Measurements from ENCODE around the gene SMARCA2.

SMARCA2 gene

GRCh38 chr9:2191609-2191972 lies 176.4 kb downstream of the SMARCA2 start:
- Histone ChIP-seq H4K8ac (ENCODE audit: low read length) (no peak overlapping the region), H3K18ac (ENCODE audit: low read depth in 1 of 2, low read length in 2 of 2) (no peak overlapping the region), H2BK15ac (ENCODE audit: low read depth, poor library complexity, severe bottlenecking) (no peak overlapping the region), H3K27me3 (ENCODE audit: control insufficient read depth in 1 of 2, insufficient read depth in 1 of 2, low read length in 2 of 2) (no peaks in the 10 kb centered on the region), H3K14ac (ENCODE audit: low read length in 2 of 2) (no peak overlapping the region), H3K27ac (ENCODE audit: low read length, poor library complexity, severe bottlenecking) (no peak overlapping the region), H3K4me3 (ENCODE audit: insufficient read depth in 1 of 2, low read depth in 1 of 2, low read length in 2 of 2) (no peak overlapping the region), H2BK120ac (ENCODE audit: low read depth, low read length) (no peak overlapping the region), H3K9ac (ENCODE audit: low read length) (no peak overlapping the region), H3K4me2 (ENCODE audit: low read length, poor library complexity, severe bottlenecking) (no peak overlapping the region), H3K79me1 (replicated peaks; ENCODE audit: low read length, poor library complexity, severe bottlenecking) (peaks cover 2% of the 10 kb centered on the region), H3K9me3 (ENCODE audit: control insufficient read depth, low read length) (no peaks in the 10 kb centered on the region), H4K91ac (ENCODE audit: low read length) (no peak overlapping the region), H2AK5ac (ENCODE audit: low read length, severe bottlenecking) (no peak overlapping the region), H3K4ac (ENCODE audit: low read depth in 1 of 2, low read length in 2 of 2) (no peak overlapping the region), H3K4me1 (ENCODE audit: control insufficient read depth, insufficient read depth, low read depth, low read length) (no peaks in the 10 kb centered on the region), H2AFZ (ENCODE audit: low read depth, low read length) (no peak overlapping the region), H3K36me3 (ENCODE audit: control insufficient read depth in 1 of 2, insufficient read depth in 2 of 2, low read depth in 1 of 2, low read length in 2 of 2) (peaks cover 3 to 85% of the 10 kb centered on the region in 2 experiments), H3K23ac (ENCODE audit: low read length in 2 of 2) (no peak overlapping the region), H2BK12ac (ENCODE audit: low read length in 2 of 2) (no peak overlapping the region), H2BK5ac (ENCODE audit: low read depth, low read length, poor library complexity, severe bottlenecking) (no peak overlapping the region)
- 91% methylated on average over 3 of the region's 4 CpGs for WGBS
- DNase-seq = no peak

- no peaks in the 10 kb centered on the region for H3K27me3 ChIP-seq (ENCODE audit: control insufficient read depth in 1 of 2, insufficient read depth in 1 of 2, low read length in 2 of 2)
- H3K79me1 ChIP-seq (replicated peaks; ENCODE audit: low read length, poor library complexity, severe bottlenecking) = peaks cover 2% of the 10 kb centered on the region
- DNase-seq = no peak
- peaks cover 0 to 77% of the 10 kb centered on the region in 2 experiments for H3K36me3 ChIP-seq (ENCODE audit: control insufficient read depth in 1 of 2, insufficient read depth in 2 of 2, low read depth in 1 of 2, low read length in 2 of 2)
- no peak overlapping the region for H3K18ac ChIP-seq (ENCODE audit: low read depth in 1 of 2, low read length in 2 of 2)
- H3K4me1 ChIP-seq (ENCODE audit: control insufficient read depth, insufficient read depth, low read depth, low read length) = no peaks in the 10 kb centered on the region
- H3K4ac ChIP-seq (ENCODE audit: low read depth in 1 of 2, low read length in 2 of 2) = no peak overlapping the region
- WGBS = 60% methylated on average over 2 of the region's 5 CpGs
- H3K23ac ChIP-seq (ENCODE audit: low read length in 2 of 2) = no peak overlapping the region
- H2BK120ac ChIP-seq (ENCODE audit: low read depth, low read length) = no peak overlapping the region
- H3K9ac ChIP-seq (ENCODE audit: low read length) = no peak overlapping the region
- H2BK12ac ChIP-seq (ENCODE audit: low read length in 2 of 2) = no peak overlapping the region
- H2BK5ac ChIP-seq (ENCODE audit: low read depth, low read length, poor library complexity, severe bottlenecking) = no peak overlapping the region
- H4K8ac ChIP-seq (ENCODE audit: low read length) = no peak overlapping the region
- H3K9me3 ChIP-seq (ENCODE audit: control insufficient read depth, low read length) = no peaks in the 10 kb centered on the region
- no peak overlapping the region for H2AFZ ChIP-seq (ENCODE audit: low read depth, low read length)
- H3K27ac ChIP-seq (ENCODE audit: low read length, poor library complexity, severe bottlenecking) = no peak overlapping the region
- no peak overlapping the region for H3K14ac ChIP-seq (ENCODE audit: low read length in 2 of 2)
- H2BK15ac ChIP-seq (ENCODE audit: low read depth, poor library complexity, severe bottlenecking) = no peak overlapping the region
- no peak overlapping the region for H3K4me2 ChIP-seq (ENCODE audit: low read length, poor library complexity, severe bottlenecking)
- H3K4me3 ChIP-seq (ENCODE audit: insufficient read depth in 1 of 2, low read depth in 1 of 2, low read length in 2 of 2) = no peak overlapping the region
- no peak overlapping the region for H4K91ac ChIP-seq (ENCODE audit: low read length)
- H2AK5ac ChIP-seq (ENCODE audit: low read length, severe bottlenecking) = no peak overlapping the region
Measured at GRCh38 chr9:2192356-2192979, 177.3 kb downstream of the SMARCA2 start.

- no peak overlapping the region for H3K4me2 ChIP-seq (ENCODE audit: low read length, poor library complexity, severe bottlenecking)
- H2BK5ac ChIP-seq (ENCODE audit: low read depth, low read length, poor library complexity, severe bottlenecking) = no peak overlapping the region
- H3K79me1 ChIP-seq (replicated peaks; ENCODE audit: low read length, poor library complexity, severe bottlenecking) = peaks cover 2% of the 10 kb centered on the region
- H4K8ac ChIP-seq (ENCODE audit: low read length) = no peak overlapping the region
- H3K27ac ChIP-seq (ENCODE audit: low read length, poor library complexity, severe bottlenecking) = no peak overlapping the region
- no peak overlapping the region for H2AFZ ChIP-seq (ENCODE audit: low read depth, low read length)
- H3K9ac ChIP-seq (ENCODE audit: low read length) = no peak overlapping the region
- no peaks in the 10 kb centered on the region for H3K27me3 ChIP-seq (ENCODE audit: control insufficient read depth in 1 of 2, insufficient read depth in 1 of 2, low read length in 2 of 2)
- H3K4me1 ChIP-seq (ENCODE audit: control insufficient read depth, insufficient read depth, low read depth, low read length) = no peaks in the 10 kb centered on the region
- H2BK12ac ChIP-seq (ENCODE audit: low read length in 2 of 2) = no peak overlapping the region
- H2BK120ac ChIP-seq (ENCODE audit: low read depth, low read length) = no peak overlapping the region
- WGBS = 64% methylated on average over 2 of the region's 2 CpGs
- H4K91ac ChIP-seq (ENCODE audit: low read length) = no peak overlapping the region
- no peak overlapping the region for H3K23ac ChIP-seq (ENCODE audit: low read length in 2 of 2)
- no peak overlapping the region for H2AK5ac ChIP-seq (ENCODE audit: low read length, severe bottlenecking)
- no peak for DNase-seq
- peaks cover 0 to 74% of the 10 kb centered on the region in 2 experiments for H3K36me3 ChIP-seq (ENCODE audit: control insufficient read depth in 1 of 2, insufficient read depth in 2 of 2, low read depth in 1 of 2, low read length in 2 of 2)
- H3K14ac ChIP-seq (ENCODE audit: low read length in 2 of 2) = no peak overlapping the region
- H3K18ac ChIP-seq (ENCODE audit: low read depth in 1 of 2, low read length in 2 of 2) = no peak overlapping the region
- no peak overlapping the region for H2BK15ac ChIP-seq (ENCODE audit: low read depth, poor library complexity, severe bottlenecking)
- no peak overlapping the region for H3K4me3 ChIP-seq (ENCODE audit: insufficient read depth in 1 of 2, low read depth in 1 of 2, low read length in 2 of 2)
- H3K4ac ChIP-seq (ENCODE audit: low read depth in 1 of 2, low read length in 2 of 2) = no peak overlapping the region
- no peaks in the 10 kb centered on the region for H3K9me3 ChIP-seq (ENCODE audit: control insufficient read depth, low read length)
Measured at GRCh38 chr9:2193552-2193951, 178.4 kb downstream of the SMARCA2 start.

GRCh38 chr9:2195211-2195610 lies 180.1 kb downstream of the SMARCA2 start:
- H3K27me3 ChIP-seq (ENCODE audit: control insufficient read depth in 1 of 2, insufficient read depth in 1 of 2, low read length in 2 of 2) = no peaks in the 10 kb centered on the region
- DNase-seq = no peak
- no peak overlapping the region for H3K4me2 ChIP-seq (ENCODE audit: low read length, poor library complexity, severe bottlenecking)
- H3K4me3 ChIP-seq (ENCODE audit: insufficient read depth in 1 of 2, low read depth in 1 of 2, low read length in 2 of 2) = no peak overlapping the region
- no peaks in the 10 kb centered on the region for H3K9me3 ChIP-seq (ENCODE audit: control insufficient read depth, low read length)
- no peak overlapping the region for H3K27ac ChIP-seq (ENCODE audit: low read length, poor library complexity, severe bottlenecking)
- H3K14ac ChIP-seq (ENCODE audit: low read length in 2 of 2) = no peak overlapping the region
- no peak overlapping the region for H2BK120ac ChIP-seq (ENCODE audit: low read depth, low read length)
- H3K36me3 ChIP-seq (ENCODE audit: control insufficient read depth in 1 of 2, insufficient read depth in 2 of 2, low read depth in 1 of 2, low read length in 2 of 2) = peaks cover 0 to 59% of the 10 kb centered on the region in 2 experiments
- H3K18ac ChIP-seq (ENCODE audit: low read depth in 1 of 2, low read length in 2 of 2) = no peak overlapping the region
- WGBS = 92% methylated on average over 11 of the region's 11 CpGs
- H4K8ac ChIP-seq (ENCODE audit: low read length) = no peak overlapping the region
- H2AFZ ChIP-seq (ENCODE audit: low read depth, low read length) = no peak overlapping the region
- H2BK15ac ChIP-seq (ENCODE audit: low read depth, poor library complexity, severe bottlenecking) = no peak overlapping the region
- H3K79me1 ChIP-seq (replicated peaks; ENCODE audit: low read length, poor library complexity, severe bottlenecking) = peaks cover 2% of the 10 kb centered on the region
- H4K91ac ChIP-seq (ENCODE audit: low read length) = no peak overlapping the region
- no peak overlapping the region for H3K23ac ChIP-seq (ENCODE audit: low read length in 2 of 2)
- no peak overlapping the region for H2BK5ac ChIP-seq (ENCODE audit: low read depth, low read length, poor library complexity, severe bottlenecking)
- no peak overlapping the region for H2BK12ac ChIP-seq (ENCODE audit: low read length in 2 of 2)
- no peaks in the 10 kb centered on the region for H3K4me1 ChIP-seq (ENCODE audit: control insufficient read depth, insufficient read depth, low read depth, low read length)
- H3K4ac ChIP-seq (ENCODE audit: low read depth in 1 of 2, low read length in 2 of 2) = no peak overlapping the region
- H2AK5ac ChIP-seq (ENCODE audit: low read length, severe bottlenecking) = no peak overlapping the region
- no peak overlapping the region for H3K9ac ChIP-seq (ENCODE audit: low read length)
